ENCODE data around the gene NOS3.

NOS3 gene

DNA sequence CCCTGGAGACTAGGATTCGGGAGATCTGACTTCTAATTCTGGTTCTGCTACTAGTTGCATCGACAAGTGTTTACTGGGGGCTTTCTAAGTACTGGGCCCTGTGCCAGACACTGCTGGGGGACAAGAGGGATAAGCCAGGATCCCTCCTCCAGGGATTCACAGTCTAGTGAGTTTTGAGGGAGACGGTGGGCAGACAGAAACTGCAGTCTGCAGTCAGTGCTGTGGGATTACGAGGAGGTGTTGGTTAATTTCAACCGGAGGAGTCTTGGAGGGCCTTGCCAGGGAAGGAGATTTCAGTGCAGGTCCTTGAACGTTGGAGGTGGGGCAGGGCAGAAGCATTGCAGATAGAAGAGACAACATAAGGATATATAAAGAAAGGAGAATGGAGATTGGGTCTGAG lies 9.2 kb upstream of the NOS3 start:
- DNase-seq, result no peak

DNA sequence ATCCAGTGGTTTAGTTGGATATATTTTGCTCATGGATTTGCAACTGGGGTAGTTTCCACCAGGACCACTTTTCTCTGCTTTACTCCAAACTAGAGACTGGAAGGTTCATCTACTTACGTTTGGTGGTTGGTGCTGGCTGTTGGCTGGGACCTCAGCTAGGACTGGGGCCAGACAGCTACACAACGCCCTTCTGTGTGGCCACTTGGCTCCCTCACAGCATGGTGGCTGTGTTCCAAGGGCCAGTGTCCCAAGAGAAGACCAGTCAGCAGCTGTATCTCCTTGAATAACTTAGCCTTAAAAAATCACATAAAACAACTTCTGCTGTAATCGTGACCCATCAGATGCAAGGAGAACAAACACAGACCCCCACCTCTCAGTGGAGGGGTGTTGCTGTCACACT lies 8.5 kb upstream of the NOS3 start:
- DNase-seq, result no peak

DNA sequence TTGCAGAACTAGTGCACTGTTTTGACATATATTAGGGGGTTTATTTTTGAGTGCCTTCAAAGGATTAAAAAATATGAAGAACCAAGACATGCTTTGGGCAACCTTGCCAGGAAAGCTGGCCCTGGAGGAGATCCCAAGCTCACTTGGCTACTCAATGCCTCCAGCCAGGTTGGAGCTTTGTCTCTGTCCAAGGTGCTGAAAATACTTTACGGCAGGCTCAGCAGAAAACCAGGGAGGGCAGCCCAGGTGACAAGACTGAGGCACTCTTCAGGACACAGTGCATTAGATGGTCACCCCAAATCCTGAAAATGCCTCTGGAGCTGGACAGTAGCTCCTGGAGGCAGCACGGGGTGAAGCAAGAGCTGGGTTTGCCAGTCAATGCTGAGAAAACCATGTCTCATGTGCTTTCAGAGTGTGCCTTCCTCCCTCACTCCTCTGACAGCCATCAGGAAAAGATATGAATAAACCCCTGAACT lies 6.9 kb upstream of the NOS3 start:
- no peak for DNase-seq

DNA sequence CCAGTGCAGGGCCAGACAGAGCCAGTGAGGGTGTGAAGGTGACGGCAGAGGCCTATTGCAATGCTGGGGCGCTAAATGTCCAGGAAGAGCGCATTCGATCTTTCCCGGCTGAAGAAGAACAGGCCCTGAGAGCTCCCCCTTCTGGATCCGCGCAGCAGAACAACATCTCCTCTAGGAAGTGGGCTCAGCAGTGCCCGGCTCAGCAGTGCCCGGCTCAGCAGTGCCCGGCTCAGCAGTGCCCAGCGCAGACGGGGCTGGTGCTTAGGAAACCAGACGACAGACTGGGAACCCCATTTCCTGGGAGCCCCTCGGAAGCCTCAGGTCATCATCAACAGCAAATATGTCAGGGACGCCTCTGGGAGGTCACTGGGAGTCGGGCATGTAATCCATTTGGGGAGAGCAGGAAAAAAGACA lies 4.7 kb upstream of the NOS3 start:
- DNase-seq, result no peak

DNA sequence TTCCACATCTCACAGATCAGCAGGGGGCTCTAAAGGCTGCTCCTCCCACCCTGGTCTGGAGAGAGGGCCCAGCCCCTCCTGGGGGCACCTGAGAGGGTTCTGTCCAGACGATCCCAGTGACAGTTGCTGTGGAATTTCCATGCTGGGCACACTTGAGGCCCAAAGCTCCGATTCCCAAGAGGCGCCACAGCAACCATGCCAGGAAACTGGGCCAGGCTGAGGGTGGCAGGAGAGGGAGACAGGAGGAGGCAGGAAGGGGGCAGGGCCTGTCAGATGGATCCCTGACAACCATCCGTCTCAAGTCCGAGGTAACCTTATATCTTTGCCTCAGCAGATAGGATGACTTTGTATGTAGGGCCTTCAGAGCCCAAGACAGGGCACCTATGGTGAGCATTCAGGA lies 4.3 kb upstream of the NOS3 start:
- DNase-seq, result no peak

DNA sequence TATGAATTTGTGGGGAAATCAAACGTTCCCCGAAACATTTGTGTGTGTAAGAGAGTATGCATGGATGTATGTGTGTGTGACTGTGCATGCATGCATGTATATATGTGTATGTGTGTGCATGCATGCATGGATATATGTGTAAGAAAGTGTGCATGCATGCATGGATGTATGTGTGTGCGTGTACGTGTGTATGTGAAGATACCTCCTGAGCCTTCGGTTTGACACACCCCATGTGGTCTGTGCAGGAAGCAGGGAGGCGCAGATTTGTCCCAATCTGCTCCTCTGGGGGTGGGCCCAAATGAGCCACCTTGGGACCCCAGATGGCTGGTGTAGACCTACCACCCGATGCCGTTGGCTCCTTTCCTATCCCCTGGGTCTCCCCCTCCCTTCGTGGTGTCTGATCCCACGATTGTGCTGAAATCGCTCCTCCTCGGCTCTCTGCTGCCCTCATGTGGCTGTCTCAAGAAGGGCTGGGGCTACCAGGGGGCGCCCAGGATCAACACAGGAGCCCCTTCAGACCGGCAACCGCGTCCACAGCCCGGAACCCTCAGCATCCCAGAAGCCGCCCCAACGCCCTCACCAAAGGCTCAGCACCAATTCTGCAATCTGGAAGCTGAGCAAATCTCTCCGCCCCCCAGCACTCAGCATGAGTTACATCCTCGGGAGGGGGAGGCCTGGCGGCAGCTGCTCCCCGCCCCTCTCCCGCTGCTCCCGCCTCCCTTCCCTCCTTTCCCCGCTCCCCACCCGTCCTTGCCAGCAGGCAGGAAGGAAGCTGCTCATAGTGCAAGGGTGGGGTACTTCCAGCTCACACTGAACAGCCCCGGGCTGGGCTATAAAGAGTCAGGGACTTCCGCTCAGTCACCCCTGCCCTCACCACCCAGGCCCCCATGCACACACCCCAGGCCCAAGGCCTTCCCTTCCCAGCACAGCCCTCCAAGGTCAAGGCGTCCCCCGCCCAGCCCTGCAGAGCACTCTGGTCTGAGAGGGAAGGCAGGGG lies 2.3 kb upstream of the NOS3 start:
- DNase-seq, result no peak

DNA sequence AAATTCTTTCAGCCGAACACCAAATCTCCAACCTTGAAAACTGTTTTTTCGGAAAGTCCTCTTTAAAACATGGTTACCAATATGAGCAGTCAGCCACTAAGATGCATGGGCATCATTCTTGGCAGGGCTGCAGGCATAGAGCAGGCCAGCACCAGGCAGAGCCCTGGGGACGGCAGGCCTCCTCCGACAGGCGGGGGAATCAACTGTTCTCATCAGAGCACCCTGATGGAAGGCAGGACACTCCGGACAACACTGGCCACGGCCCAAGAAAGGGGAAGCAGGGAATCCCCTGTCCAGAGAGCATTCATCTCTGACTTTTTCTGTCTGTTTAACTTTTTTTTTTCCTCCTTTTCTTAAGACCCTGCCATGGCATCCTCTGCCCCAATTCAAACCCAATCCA lies 1.4 kb upstream of the NOS3 start:
- no peak for DNase-seq

DNA sequence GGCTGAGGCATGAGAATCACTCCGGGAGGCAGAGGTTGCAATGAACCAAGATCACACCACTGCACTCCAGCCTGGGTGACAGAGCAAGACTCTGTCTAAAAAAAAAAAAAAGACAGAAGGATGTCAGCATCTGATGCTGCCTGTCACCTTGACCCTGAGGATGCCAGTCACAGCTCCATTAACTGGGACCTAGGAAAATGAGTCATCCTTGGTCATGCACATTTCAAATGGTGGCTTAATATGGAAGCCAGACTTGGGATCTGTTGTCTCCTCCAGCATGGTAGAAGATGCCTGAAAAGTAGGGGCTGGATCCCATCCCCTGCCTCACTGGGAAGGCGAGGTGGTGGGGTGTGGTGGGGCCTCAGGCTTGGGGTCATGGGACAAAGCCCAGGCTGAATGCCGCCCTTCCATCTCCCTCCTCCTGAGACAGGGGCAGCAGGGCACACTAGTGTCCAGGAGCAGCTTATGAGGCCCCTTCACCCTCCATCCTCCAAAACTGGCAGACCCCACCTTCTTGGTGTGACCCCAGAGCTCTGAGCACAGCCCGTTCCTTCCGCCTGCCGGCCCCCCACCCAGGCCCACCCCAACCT lies 1.3 kb downstream of the NOS3 start:
- DNase-seq, result no peak

DNA sequence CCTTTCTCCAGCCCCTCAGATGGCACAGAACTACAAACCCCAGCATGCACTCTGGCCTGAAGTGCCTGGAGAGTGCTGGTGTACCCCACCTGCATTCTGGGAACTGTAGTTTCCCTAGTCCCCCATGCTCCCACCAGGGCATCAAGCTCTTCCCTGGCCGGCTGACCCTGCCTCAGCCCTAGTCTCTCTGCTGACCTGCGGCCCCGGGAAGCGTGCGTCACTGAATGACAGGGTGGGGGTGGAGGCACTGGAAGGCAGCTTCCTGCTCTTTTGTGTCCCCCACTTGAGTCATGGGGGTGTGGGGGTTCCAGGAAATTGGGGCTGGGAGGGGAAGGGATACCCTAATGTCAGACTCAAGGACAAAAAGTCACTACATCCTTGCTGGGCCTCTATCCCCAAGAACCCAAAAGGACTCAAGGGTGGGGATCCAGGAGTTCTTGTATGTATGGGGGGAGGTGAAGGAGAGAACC lies 2.1 kb downstream of the NOS3 start:
- DNase-seq, result no peak

DNA sequence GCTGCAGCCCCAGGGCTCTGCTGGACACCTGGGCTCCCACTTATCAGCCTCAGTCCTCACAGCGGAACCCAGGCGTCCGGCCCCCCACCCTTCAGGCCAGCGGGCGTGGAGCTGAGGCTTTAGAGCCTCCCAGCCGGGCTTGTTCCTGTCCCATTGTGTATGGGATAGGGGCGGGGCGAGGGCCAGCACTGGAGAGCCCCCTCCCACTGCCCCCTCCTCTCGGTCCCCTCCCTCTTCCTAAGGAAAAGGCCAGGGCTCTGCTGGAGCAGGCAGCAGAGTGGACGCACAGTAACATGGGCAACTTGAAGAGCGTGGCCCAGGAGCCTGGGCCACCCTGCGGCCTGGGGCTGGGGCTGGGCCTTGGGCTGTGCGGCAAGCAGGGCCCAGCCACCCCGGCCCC lies 2.7 kb downstream of the NOS3 start:
- no peak for DNase-seq

DNA sequence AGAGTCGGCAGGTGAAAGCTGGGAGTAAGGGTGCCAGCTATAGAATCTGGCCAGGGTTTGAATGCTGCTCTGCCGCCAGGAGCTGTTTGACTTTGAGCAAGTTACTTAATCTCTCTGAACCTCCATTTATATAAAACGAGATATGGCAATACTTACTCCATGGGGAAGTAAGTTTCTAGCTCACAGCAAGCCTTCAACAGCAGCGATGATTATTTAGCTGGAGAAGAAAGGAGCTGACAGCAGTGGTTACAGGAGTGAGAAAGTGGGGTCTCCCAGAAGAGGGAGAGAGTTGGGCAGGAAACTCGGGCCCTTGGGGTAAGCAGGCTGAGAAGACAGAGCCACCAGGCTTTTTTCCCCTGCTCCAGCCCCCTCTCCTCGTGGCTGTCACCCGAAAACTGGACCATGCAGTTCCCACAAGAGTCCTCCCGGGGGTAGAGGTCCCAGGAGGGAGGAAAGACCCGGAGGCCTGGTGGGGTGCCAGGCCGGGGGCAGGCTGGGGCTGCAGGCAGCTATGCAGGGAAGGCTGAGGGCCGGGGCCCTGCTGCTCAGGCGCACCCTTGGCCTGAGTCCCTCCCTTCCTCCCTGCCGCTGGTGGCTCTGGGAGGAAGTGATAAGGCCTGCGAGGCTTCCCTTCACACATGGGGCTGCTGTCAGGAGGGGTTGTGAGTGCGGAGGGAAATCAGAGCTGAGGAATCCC lies 3.5 kb downstream of the NOS3 start:
- DNase-seq, result no peak

DNA sequence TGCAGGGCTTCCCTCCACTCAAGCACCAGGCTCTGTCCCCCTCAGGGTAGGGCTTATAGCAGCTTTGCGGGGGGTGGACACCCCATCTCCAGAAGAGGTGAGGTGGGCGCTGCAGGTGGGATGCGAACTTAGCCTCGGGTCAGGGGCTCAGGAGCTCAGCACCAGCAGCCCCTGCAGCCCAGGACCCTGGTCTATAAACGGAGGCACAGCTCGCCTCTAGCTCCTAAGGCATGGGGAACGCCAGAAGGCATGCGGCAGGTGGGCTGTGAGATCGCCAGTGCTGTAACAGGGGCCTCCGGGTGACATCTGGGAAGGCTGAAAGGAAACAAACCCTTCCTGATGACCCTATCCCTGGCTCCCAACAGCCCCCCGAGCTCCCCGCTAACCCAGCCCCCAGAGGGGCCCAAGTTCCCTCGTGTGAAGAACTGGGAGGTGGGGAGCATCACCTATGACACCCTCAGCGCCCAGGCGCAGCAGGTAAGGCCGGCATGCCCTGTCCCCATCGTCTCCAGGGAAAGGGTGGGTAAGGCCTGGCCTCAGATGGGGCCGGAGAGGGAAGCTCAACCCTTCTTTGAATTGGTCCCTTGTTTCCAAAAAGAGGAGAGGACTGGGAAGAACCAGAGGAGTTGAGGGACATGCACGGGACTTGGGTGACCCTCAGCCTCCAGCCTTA lies 4.2 kb downstream of the NOS3 start:
- no peak for DNase-seq

DNA sequence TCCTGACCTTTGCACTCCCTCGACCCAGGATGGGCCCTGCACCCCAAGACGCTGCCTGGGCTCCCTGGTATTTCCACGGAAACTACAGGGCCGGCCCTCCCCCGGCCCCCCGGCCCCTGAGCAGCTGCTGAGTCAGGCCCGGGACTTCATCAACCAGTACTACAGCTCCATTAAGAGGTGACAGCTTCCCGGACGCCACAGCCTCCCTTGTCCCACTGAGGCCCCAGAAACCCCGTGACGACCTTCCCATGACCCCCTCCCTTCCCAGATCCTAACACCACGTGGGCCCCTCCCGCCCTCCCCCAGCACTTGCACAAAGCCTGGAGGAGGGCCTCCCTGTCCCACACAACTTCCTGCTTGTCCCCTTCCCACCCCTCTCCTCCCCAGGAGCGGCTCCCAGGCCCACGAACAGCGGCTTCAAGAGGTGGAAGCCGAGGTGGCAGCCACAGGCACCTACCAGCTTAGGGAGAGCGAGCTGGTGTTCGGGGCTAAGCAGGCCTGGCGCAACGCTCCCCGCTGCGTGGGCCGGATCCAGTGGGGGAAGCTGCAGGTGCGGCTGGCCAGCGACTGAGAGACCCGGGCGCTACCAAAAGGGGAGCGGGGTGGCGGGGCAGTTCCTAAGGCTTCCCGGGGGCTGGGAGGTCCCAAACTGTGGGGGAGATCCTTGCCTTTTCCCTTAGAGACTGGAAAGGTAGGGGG lies 5.7 kb downstream of the NOS3 start:
- no peak for DNase-seq

DNA sequence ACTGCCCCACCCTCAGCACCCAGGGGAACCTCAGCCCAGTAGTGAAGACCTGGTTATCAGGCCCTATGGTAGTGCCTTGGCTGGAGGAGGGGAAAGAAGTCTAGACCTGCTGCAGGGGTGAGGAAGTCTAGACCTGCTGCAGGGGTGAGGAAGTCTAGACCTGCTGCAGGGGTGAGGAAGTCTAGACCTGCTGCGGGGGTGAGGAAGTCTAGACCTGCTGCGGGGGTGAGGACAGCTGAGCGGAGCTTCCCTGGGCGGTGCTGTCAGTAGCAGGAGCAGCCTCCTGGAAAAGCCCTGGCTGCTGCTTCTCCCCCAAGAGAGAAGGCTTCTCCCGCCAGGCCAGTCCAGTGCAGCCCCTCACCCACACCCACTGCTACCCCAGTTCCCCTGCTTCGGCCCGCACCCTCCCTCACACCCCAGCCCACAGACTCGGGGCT lies 6.3 kb downstream of the NOS3 start:
- no peak for DNase-seq

DNA sequence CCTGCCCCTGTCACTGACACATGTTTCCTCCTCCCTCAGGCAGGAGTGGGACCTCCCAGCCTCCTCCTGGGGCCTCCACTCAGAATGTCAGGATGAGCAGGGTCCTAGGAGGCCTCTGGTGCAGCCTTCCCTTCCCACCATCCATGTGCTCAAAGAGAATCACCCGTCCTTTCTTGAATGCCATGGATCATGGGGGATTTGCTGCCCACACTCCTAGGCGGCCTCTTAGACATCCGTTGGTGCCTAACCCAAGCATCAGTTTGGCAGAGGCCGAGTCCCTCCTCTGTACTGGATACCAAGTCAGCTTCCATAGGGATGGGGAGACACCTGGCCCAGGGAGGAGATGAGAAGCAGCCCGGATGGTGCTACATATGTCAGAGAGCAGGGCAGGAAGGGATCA lies 7.0 kb downstream of the NOS3 start:
- no peak for DNase-seq

DNA sequence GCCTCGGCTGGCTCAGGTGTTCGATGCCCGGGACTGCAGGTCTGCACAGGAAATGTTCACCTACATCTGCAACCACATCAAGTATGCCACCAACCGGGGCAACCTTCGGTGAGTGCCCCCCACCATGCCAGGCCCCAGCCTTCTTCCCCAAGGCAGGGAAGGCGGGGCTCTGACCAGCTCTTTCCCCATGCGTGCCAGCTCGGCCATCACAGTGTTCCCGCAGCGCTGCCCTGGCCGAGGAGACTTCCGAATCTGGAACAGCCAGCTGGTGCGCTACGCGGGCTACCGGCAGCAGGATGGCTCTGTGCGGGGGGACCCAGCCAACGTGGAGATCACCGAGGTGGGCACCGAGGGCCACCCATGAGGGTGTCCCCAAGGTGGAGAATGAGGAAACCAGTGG lies 7.5 kb downstream of the NOS3 start:
- no peak for DNase-seq

DNA sequence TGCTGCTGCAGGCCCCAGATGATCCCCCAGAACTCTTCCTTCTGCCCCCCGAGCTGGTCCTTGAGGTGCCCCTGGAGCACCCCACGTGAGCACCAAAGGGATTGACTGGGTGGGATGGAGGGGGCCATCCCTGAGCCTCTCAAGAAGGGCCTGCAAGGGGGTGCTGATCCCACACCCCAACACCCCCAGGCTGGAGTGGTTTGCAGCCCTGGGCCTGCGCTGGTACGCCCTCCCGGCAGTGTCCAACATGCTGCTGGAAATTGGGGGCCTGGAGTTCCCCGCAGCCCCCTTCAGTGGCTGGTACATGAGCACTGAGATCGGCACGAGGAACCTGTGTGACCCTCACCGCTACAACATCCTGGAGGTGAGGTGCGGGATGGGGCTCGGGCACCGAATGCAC lies 8.2 kb downstream of the NOS3 start:
- DNase-seq, result no peak

DNA sequence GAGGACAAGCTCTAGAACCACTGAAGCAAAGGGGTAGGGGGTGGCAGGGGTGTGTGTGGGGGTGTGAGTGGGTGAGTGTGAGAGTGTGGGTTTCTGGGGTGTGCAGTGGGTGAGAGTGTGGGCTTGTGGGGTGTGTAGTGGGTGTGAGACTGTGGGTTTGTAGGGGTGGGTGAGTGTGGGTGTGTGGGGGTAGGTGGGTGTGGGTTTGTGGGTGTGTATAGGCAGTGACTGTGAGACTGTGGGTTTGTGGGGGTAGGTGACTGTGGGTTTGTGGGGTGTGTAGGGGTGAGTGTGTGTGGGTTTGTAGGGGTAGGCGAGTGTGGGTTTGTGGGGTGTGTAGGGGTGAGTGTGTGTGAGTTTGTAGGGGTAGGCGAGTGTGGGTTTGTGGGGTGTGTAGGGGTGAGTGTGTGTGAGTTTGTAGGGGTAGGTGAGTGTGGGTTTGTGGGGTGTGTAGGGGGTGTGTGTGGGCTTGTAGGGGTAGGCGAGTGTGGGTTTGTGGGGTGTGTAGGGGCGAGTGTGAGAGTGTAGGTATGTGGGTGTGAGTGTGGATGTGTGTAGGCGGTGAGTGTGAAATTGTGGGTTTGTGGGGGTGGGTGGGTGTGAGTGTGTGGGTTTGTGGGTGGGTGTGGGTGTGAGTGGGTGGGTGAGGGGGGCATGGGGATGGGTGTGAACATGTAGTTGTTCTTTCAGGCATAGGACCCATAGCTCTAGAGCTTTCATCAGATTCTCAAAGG lies 8.8 kb downstream of the NOS3 start:
- no peak for DNase-seq

DNA sequence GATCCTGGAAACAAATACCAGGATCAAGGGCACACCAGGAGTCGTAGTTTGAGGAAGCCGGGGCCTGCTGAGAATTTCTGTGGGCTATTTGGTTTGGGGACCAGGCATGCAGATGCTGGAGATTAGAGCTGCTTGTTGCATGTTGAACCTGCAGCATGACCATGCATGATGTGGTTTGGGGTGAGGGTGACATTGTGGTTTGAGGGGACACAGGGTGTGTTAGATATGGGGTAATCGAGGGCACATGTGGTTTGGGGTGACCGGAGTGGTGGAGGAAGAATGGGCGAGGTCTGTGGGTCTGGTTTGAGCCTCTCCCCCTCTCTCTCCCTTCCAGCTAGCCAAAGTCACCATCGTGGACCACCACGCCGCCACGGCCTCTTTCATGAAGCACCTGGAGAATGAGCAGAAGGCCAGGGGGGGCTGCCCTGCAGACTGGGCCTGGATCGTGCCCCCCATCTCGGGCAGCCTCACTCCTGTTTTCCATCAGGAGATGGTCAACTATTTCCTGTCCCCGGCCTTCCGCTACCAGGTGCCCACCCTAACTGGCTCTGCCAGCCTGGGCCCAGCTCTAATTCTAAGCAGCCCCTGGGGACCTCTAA lies 10.2 kb downstream of the NOS3 start:
- no peak for DNase-seq

DNA sequence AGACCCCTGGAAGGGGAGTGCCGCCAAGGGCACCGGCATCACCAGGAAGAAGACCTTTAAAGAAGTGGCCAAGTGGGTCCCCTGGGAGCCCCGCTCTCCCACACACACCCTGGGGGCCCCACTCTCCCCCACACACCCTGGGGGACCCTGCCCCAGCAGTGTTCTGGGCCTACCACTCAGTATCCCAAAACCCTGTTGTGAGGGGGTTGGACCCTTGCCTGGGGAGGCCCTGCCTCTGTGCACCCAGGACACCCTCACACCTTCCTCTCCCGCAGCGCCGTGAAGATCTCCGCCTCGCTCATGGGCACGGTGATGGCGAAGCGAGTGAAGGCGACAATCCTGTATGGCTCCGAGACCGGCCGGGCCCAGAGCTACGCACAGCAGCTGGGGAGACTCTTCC lies 10.7 kb downstream of the NOS3 start:
- DNase-seq, result no peak

DNA sequence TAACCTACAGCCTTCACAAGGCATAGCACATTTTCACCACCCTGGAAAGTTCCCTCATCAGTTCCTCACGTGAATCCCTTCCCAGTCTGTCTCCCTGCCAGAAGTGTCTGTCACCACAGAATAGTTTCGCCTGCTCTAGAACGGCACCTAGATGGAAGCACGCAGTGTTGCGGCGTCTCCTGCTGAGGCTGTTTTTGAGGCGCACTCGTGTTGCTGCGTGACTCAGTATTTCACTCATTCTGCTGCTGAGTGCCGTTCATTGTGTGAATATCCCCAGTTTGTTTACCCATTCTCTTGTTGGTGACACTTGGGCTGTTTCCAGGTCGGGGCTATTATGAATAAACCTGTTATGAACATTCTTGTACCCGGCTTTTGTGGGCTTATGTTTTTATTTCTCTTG lies 12.8 kb downstream of the NOS3 start:
- no peak for DNase-seq

Measured in GOT3 (cell line).